ENCODE data around the gene PSAP.

Gene PSAP

GRCh38 chr10:71782221-71782916 is 68.7 kb downstream of the PSAP start:
- no peak for DNase-seq

GRCh38 chr10:71780719-71781118 is 70.3 kb downstream of the PSAP start:
- no peak for DNase-seq

- DNase-seq: no peak
Measured at GRCh38 chr10:71780156-71780555, 70.9 kb downstream of the PSAP start.

GRCh38 chr10:71779641-71780040 is 71.4 kb downstream of the PSAP start:
- DNase-seq: no peak

GRCh38 chr10:71778071-71778825 is 72.8 kb downstream of the PSAP start:
- no peak for DNase-seq

- DNase-seq: no peak
Measured at GRCh38 chr10:71777213-71777985, 73.7 kb downstream of the PSAP start.

- DNase-seq: no peak
Measured at GRCh38 chr10:71776481-71776925, 74.5 kb downstream of the PSAP start.

- DNase-seq: no peak
Measured at GRCh38 chr10:71774916-71775702, 75.9 kb downstream of the PSAP start.

GRCh38 chr10:71773221-71773971 is 77.7 kb downstream of the PSAP start, which contains the start of gene VSIR:
Gene VSIR, minus strand, starts transcription at chr10:71773520. Its CDS starts 81 bp downstream, at chr10:71773439.
- peak; percentile 1 for DNase-seq

- DNase-seq: no peak
Measured at GRCh38 chr10:71772832-71773220, 78.2 kb downstream of the PSAP start.

GRCh38 chr10:71771821-71772617 is 79.0 kb downstream of the PSAP start:
- DNase-seq: no peak

- DNase-seq: no peak
Measured at GRCh38 chr10:71771204-71771603, 79.8 kb downstream of the PSAP start.

- DNase-seq: no peak
Measured at GRCh38 chr10:71770789-71771188, 80.3 kb downstream of the PSAP start.

- DNase-seq: no peak
Measured at GRCh38 chr10:71770255-71770654, 80.8 kb downstream of the PSAP start.

GRCh38 chr10:71769279-71769823 is 81.7 kb downstream of the PSAP start:
- DNase-seq: no peak

GRCh38 chr10:71767420-71768035 is 83.5 kb downstream of the PSAP start:
- no peak for DNase-seq

GRCh38 chr10:71766717-71767419 is 84.2 kb downstream of the PSAP start:
- no peak for DNase-seq
